ENCODE data around the gene UBXN4.

GRCh38 chr2:135782231-135782630, 40.6 kb downstream of the UBXN4 start:
- TF ChIP-seq CTCF (conservative IDR thresholded peaks at IDR 0.05 in 1 of 2, IDR thresholded peaks at IDR 0.05 in 1 of 2; ENCODE audit: extremely low read depth in 1 of 2, insufficient read depth in 1 of 2, low read depth in 1 of 2, low read length in 2 of 2) (no peak), EZH2 (IDR thresholded peaks at IDR 0.05; ENCODE audit: borderline replicate concordance, low read length) (no peak)
